H9 (cell line): Measurements from ENCODE around the gene EEF1AKMT3. TPM values are rescaled to one million over a fixed set of nuclear protein-coding genes. Genes with fewer than 3 reads are reported as not detected.

ENCODE experiments used
- DNase-seq: peaks from one replicate; pipeline ENCODE4 v3.0.0-alpha.2; 2017
- H2AFZ ChIP-seq: one replicate; pipeline ENCODE4 v1.6.1; 2013; ENCODE audit warnings: mild to moderate bottlenecking, low read length, control low read depth, moderate library complexity
- H2AK5ac ChIP-seq: 2 replicates; pipeline ENCODE4 v1.6.1; 2013; ENCODE audit warnings: low read length, control low read depth, mixed read lengths; ENCODE audit not compliant: insufficient read length
- H2BK120ac ChIP-seq: one replicate; pipeline ENCODE4 v1.6.1; 2013; ENCODE audit warnings: low read depth, mild to moderate bottlenecking, low read length, control low read depth, inconsistent platforms; ENCODE audit not compliant: poor library complexity, severe bottlenecking
- H2BK12ac ChIP-seq: 2 replicates; pipeline ENCODE4 v1.6.1; 2013; ENCODE audit warnings: low read length, control low read depth, mixed read lengths, low read depth; ENCODE audit not compliant: insufficient read length
- H2BK15ac ChIP-seq: 2 replicates; pipeline ENCODE4 v1.6.1; 2013; ENCODE audit warnings: low read depth, low read length, control low read depth
- H2BK20ac ChIP-seq: one replicate; pipeline ENCODE4 v1.6.1; 2013; ENCODE audit warnings: low read depth, mild to moderate bottlenecking, low read length, control low read depth, inconsistent platforms; ENCODE audit not compliant: poor library complexity, severe bottlenecking
- H2BK5ac ChIP-seq: 2 replicates; pipeline ENCODE4 v1.6.1; 2013; ENCODE audit warnings: low read length, control low read depth, mixed read lengths; ENCODE audit not compliant: insufficient read length
- H3K14ac ChIP-seq: 2 replicates; pipeline ENCODE4 v1.6.1; 2013; ENCODE audit warnings: low read length, control low read depth; ENCODE audit not compliant: insufficient read depth
- H3K18ac ChIP-seq: 2 replicates; pipeline ENCODE4 v1.6.1; 2013; ENCODE audit warnings: low read depth, mild to moderate bottlenecking, mixed read lengths, low read length, control low read depth; ENCODE audit not compliant: insufficient read length
- H3K23ac ChIP-seq: 2 replicates; pipeline ENCODE4 v1.6.1; 2013; ENCODE audit warnings: low read length, control low read depth, mixed read lengths, low read depth; ENCODE audit not compliant: insufficient read length
- H3K23me2 ChIP-seq: 2 replicates; pipeline ENCODE4 v1.6.1; 2013; ENCODE audit warnings: low read depth, mild to moderate bottlenecking, mixed read lengths, low read length, control low read depth; ENCODE audit not compliant: insufficient read length, poor library complexity, severe bottlenecking
- H3K27ac ChIP-seq: 2 replicates; pipeline ENCODE4 v1.5.1; 2013; ENCODE audit warnings: low read length, control low read depth, mixed read lengths, low read depth; ENCODE audit not compliant: insufficient read length
- H3K27me3 ChIP-seq: 2 replicates; pipeline ENCODE4 v1.6.1; 2013; ENCODE audit warnings: low read length, control low read depth, inconsistent platforms; ENCODE audit not compliant: insufficient read depth
- H3K4ac ChIP-seq: 2 replicates; pipeline ENCODE4 v1.6.1; 2013; ENCODE audit warnings: low read depth, mild to moderate bottlenecking, control low read depth, inconsistent platforms, low read length, moderate library complexity
- H3K4me1 ChIP-seq: 2 replicates; pipeline ENCODE4 v1.6.1; 2013; ENCODE audit warnings: low read length, control low read depth, inconsistent platforms; ENCODE audit not compliant: insufficient read depth
- H3K4me2 ChIP-seq: 2 replicates; pipeline ENCODE4 v1.6.1; 2013; ENCODE audit warnings: low read length, control low read depth, mixed read lengths; ENCODE audit not compliant: insufficient read length, insufficient read depth
- H3K56ac ChIP-seq: 2 replicates; pipeline ENCODE4 v1.6.1; 2013; ENCODE audit warnings: low read depth, mild to moderate bottlenecking, mixed read lengths, low read length, control low read depth; ENCODE audit not compliant: insufficient read length
- H3K79me1 ChIP-seq: 2 replicates; pipeline ENCODE4 v1.6.1; 2013; ENCODE audit warnings: low read depth, mild to moderate bottlenecking, moderate library complexity, low read length, control low read depth, inconsistent platforms; ENCODE audit not compliant: insufficient read depth, poor library complexity, severe bottlenecking
- H3K79me2 ChIP-seq: 2 replicates; pipeline ENCODE4 v1.6.1; 2013; ENCODE audit warnings: low read length, control low read depth, inconsistent platforms; ENCODE audit not compliant: insufficient read depth
- H3K9ac ChIP-seq: 2 replicates; pipeline ENCODE4 v1.6.1; 2013; ENCODE audit warnings: low read length, control low read depth, mixed read lengths; ENCODE audit not compliant: insufficient read length; ENCODE audit errors: extremely low read depth
- H3K9me3 ChIP-seq: one replicate; pipeline ENCODE4 v1.6.1; 2013; ENCODE audit warnings: low read depth, low read length, inconsistent platforms; ENCODE audit not compliant: control insufficient read depth
- H3T11ph ChIP-seq: one replicate; pipeline ENCODE4 v1.6.1; 2013; ENCODE audit warnings: mild to moderate bottlenecking, low read length, control low read depth, inconsistent platforms
- H4K20me1 ChIP-seq: one replicate; pipeline ENCODE4 v1.6.1; 2013; ENCODE audit not compliant: control insufficient read depth, insufficient read length, insufficient read depth
- H4K5ac ChIP-seq: 2 replicates; pipeline ENCODE4 v1.6.1; 2013; ENCODE audit warnings: low read depth, mild to moderate bottlenecking, mixed read lengths, low read length, control low read depth; ENCODE audit not compliant: insufficient read length
- H4K8ac ChIP-seq: replicated peaks from 2 replicates; pipeline ENCODE4 v1.6.1; 2013; ENCODE audit warnings: low read length, control low read depth, mixed read lengths, low read depth; ENCODE audit not compliant: insufficient read length
- H4K91ac ChIP-seq: 2 replicates; pipeline ENCODE4 v1.6.1; 2013; ENCODE audit warnings: low read depth, mild to moderate bottlenecking, moderate library complexity, mixed read lengths, low read length, control low read depth; ENCODE audit not compliant: insufficient read length
- H3K27ac Mint-ChIP-seq, 3 experiments: 2 replicates in 2 of 3; 3 replicates in 1 of 3; pipeline ENCODE4 v1.8.0; 2020 to 2021; ENCODE audit warnings: mixed read lengths in 3 of 3, mild to moderate bottlenecking in 1 of 3, moderate library complexity in 1 of 3
- H3K27me3 Mint-ChIP-seq: 2 replicates; pipeline ENCODE4 v1.8.0; 2021; ENCODE audit warnings: low read depth, mild to moderate bottlenecking, moderate library complexity, mixed read lengths
- H3K36me3 Mint-ChIP-seq, 3 experiments: 2 replicates in 2 of 3; 3 replicates in 1 of 3; pipeline ENCODE4 v1.8.0; 2020 to 2021; ENCODE audit warnings: low read depth in 3 of 3, mixed read lengths in 3 of 3; ENCODE audit not compliant: insufficient read depth in 1 of 3
- H3K4me1 Mint-ChIP-seq, 2 experiments: 2 replicates each; pipeline ENCODE4 v1.8.0; 2020; ENCODE audit warnings: mixed read lengths in 2 of 2
- H3K4me3 Mint-ChIP-seq, 2 experiments: 2 replicates in 1 of 2; 3 replicates in 1 of 2; pipeline ENCODE4 v1.8.0; 2020 to 2021; ENCODE audit warnings: mild to moderate bottlenecking in 2 of 2, mixed read lengths in 2 of 2, moderate library complexity in 1 of 2
- H3K9me3 Mint-ChIP-seq, 2 experiments: 2 replicates in 1 of 2; 3 replicates in 1 of 2; pipeline ENCODE4 v1.8.0; 2020; ENCODE audit warnings: mild to moderate bottlenecking in 2 of 2, mixed read lengths in 2 of 2, moderate library complexity in 1 of 2
- CTCF ChIP-seq: fragments of 200-600 bp; sonication (generic); conservative IDR thresholded peaks from 3 replicates; pipeline ENCODE4 v1.8.0; 2021; ENCODE audit warnings: antibody characterized with exemption, mild to moderate bottlenecking
- WGBS: extraction: QIAGEN DNeasy Blood & Tissue Kit; methylation state at CpG from one replicate; pipeline ENCODE4 v1.1.7; 2013; ENCODE audit warnings: missing lambda C conversion rate, low lambda C conversion rate, mixed read lengths; ENCODE audit not compliant: insufficient read length; ENCODE audit errors: extremely low coverage; 5-methylcytosine and 5-hydroxymethylcytosine counted together
- total RNA-seq: library from RNA; stranded (reverse); gene quantifications from 2 replicates; pipeline ENCODE4 v1.2.1, GENCODE V29; 2021

Gene EEF1AKMT3
- total RNA-seq, 1 experiment from 2014 or later, result 2.9 TPM

GRCh38 chr12:57813111-57813970 is 40.9 kb downstream of the EEF1AKMT3 start:
- Histone ChIP-seq H3T11ph (no peak overlapping the region), H3K4ac (no peak overlapping the region), H3K18ac (no peak overlapping the region), H3K79me2 (no peaks in the 10 kb centered on the region), H2AFZ (no peak overlapping the region), H3K9me3 (no peaks in the 10 kb centered on the region), H2BK15ac (no peak overlapping the region), H2BK12ac (no peak overlapping the region), H4K20me1 (no peaks in the 10 kb centered on the region), H2BK5ac (no peak overlapping the region), H3K23ac (no peak overlapping the region), H3K14ac (no peak overlapping the region), H2BK20ac (no peak overlapping the region), H3K27ac (no peak overlapping the region), H2BK120ac (no peak overlapping the region), H3K4me1 (no peaks in the 10 kb centered on the region), H3K56ac (no peak overlapping the region), H4K91ac (no peak overlapping the region), H4K5ac (no peak overlapping the region), H4K8ac (no peak overlapping the region), H2AK5ac (no peak overlapping the region), H3K9ac (no peak overlapping the region), H3K4me2 (no peak overlapping the region), H3K23me2 (no peaks in the 10 kb centered on the region), H3K79me1 (no peaks in the 10 kb centered on the region), H3K27me3 (no peaks in the 10 kb centered on the region)
- peaks cover 6 to 7% of the 10 kb centered on the region in 2 experiments for H3K4me1 Mint-ChIP-seq
- peaks cover 0 to 3% (median 0%) of the 10 kb centered on the region in 3 experiments; a peak in 2 of 7 replicates for H3K36me3 Mint-ChIP-seq
- no peak overlapping the region for H3K27ac Mint-ChIP-seq
- no peaks in the 10 kb centered on the region for H3K9me3 Mint-ChIP-seq
- no peak for TF ChIP-seq CTCF
- no CpG with 5 or more reads among the region's 14 CpGs for WGBS
- no peak for DNase-seq
- H3K27me3 Mint-ChIP-seq, result no peaks in the 10 kb centered on the region
- H3K4me3 Mint-ChIP-seq, result no peak overlapping the region
